Ovary (tissue), 9 donors: ENCODE data around the gene SIGLEC11. TPM values are rescaled to one million over a fixed set of nuclear protein-coding genes. Genes with fewer than 3 reads are reported as not detected.
"Not testable (repeated sequence)": the region's sequence is repeated elsewhere in the genome, so short reads cannot be mapped to it uniquely, and the experiment has no call there.

Experiments used
- DNase-seq, 5 donors: peaks; one replicate each; pipeline ENCODE4 v3.0.0-alpha.2; 2019 to 2020
- H3K27ac ChIP-seq, 2 donors: fragments of 200-600 bp; one replicate each; pipeline versions ENCODE4 v1.5.1 to v1.8.0; 2019 to 2022
- H3K27me3 ChIP-seq: fragments of 200-600 bp; one replicate; pipeline ENCODE4 v1.8.0; 2022
- H3K36me3 ChIP-seq: fragments of 200-600 bp; sonication (generic); one replicate; pipeline ENCODE4 v1.5.1; 2019
- H3K4me1 ChIP-seq: one replicate; pipeline ENCODE4 v1.8.1; 2013; ENCODE audit warnings: mild to moderate bottlenecking, moderate library complexity; ENCODE audit not compliant: insufficient read depth
- H3K4me3 ChIP-seq: fragments of 200-600 bp; sonication (generic); one replicate; pipeline ENCODE4 v1.5.1; 2017
- H3K9me3 ChIP-seq, 2 donors: fragments of 200-600 bp in 1 of 2; sonication (generic) in 1 of 2; one replicate each; pipeline versions ENCODE4 v1.5.1 to v1.8.1; 2013 to 2019; ENCODE audit warnings: mild to moderate bottlenecking in 1 of 2, moderate library complexity in 1 of 2
- CTCF ChIP-seq, 3 donors: fragments of 450-650 bp in 2 of 3; fragments of 200-600 bp in 1 of 3; IDR thresholded peaks; one replicate each; pipeline versions ENCODE4 v1.5.1 to v1.8.0; 2016 to 2022; ENCODE audit warnings: antibody characterized with exemption in 3 of 3, mild to moderate bottlenecking in 1 of 3
- EP300 ChIP-seq: sonication (generic); formaldehyde crosslinking; IDR thresholded peaks from one replicate; pipeline ENCODE4 v1.6.1; 2017; ENCODE audit warnings: antibody characterized with exemption
- POLR2A ChIP-seq: fragments of 450-650 bp; IDR thresholded peaks from one replicate; pipeline ENCODE4 v1.6.1; 2017; ENCODE audit warnings: antibody characterized with exemption, mild to moderate bottlenecking, moderate library complexity
- WGBS, 3 donors: extraction: QIAGEN DNeasy Blood & Tissue Kit in 1 of 3; methylation state at CpG; one replicate each; pipeline versions ENCODE4 v1.1.5 to v1.1.7; 2013 to 2017; 5-methylcytosine and 5-hydroxymethylcytosine counted together
- intact Hi-C, 4 donors: fragments of 100-400 bp; cut with DNase I; formaldehyde crosslinking; loops; one replicate each; pipeline versions ENCODE4 v1.11.0 to v1.15.1; 2022 to 2023
- polyA plus RNA-seq, 2 donors: library from polyadenylated mRNA; stranded (reverse); fragments of 200-250 nt in 1 of 2; fragments of 350-450 nt in 1 of 2; fragmentation: Illumina TruSeq in 1 of 2; extraction: RNeasy Lipid Tissue Mini Kit (QIAGEN cat#74804) in 1 of 2; gene quantifications; one replicate each; pipeline ENCODE4 v1.2.3, GENCODE V29; 2013 to 2014
- total RNA-seq, 7 donors: library from RNA; depleted of rRNA in 2 of 7; stranded (reverse); fragments of >200 nt in 2 of 7; fragmentation: NEBNext Ultra II Directional in 3 of 7; extraction: Animal tissue kit (Norgen Biotek cat#: 25700) in 3 of 7; gene quantifications; one replicate each; pipeline versions ENCODE4 v1.1.0 to v1.2.4, GENCODE V29; 2016 to 2023
- donor health status: DM: no; HTN: no; CAD: no; lungs with moderate emphysema.
- donor health status: DM: no; HTN: no; CAD: no.
- donor health status: Bipolar disorder and iron deficiency.
- donor health status: DM: yes; HTN: yes; CAD: no.
- donor health status: DM: no; HTN: no; CAD: no.
- donor health status: DM: yes; HTN: yes; CAD: no.

The SIGLEC11 gene
- total and polyA plus RNA-seq, 9 donors = 43.3 to 117 (median 77.6) TPM

GRCh38 chr19:49950956-49951526, 9.9 kb downstream of the SIGLEC11 start:
- Histone ChIP-seq H3K27me3 (no peaks in the 10 kb centered on the region), H3K4me1 (peaks cover 36% of the 10 kb centered on the region), H3K27ac (peak overlapping the region; percentile 10 to 86), H3K4me3 (no peak overlapping the region), H3K9me3 (no peaks in the 10 kb centered on the region), H3K36me3 (no peaks in the 10 kb centered on the region)
- 55 to 65% (median 62%) methylated on average over 13 of the region's 13 CpGs for WGBS, 3 donors
- no peak for TF ChIP-seq EP300
- no peak for TF ChIP-seq CTCF (IDR thresholded peaks at IDR 0.05)
- TF ChIP-seq POLR2A = no peak
- intact Hi-C loops = no loop called here
- DNase-seq = peak in 1 of 5 donors; percentile 33

- peak overlapping the region; percentile 10 to 86 for H3K27ac ChIP-seq
Measured at GRCh38 chr19:49950590-49950948, 10.4 kb downstream of the SIGLEC11 start.

GRCh38 chr19:49949742-49950589, 11.0 kb downstream of the SIGLEC11 start:
- TF ChIP-seq CTCF (IDR thresholded peaks at IDR 0.05) (no peak), POLR2A (no peak), EP300 (no peak)
- intact Hi-C loops = no loop called here
- Histone ChIP-seq H3K9me3 (no peaks in the 10 kb centered on the region), H3K27ac (peak overlapping the region in 1 of 2 donors; percentile 86), H3K4me3 (no peak overlapping the region), H3K36me3 (no peaks in the 10 kb centered on the region), H3K4me1 (peaks cover 33% of the 10 kb centered on the region), H3K27me3 (no peaks in the 10 kb centered on the region)
- peak in 1 of 5 donors; percentile 38 for DNase-seq
- WGBS, 3 donors = 49 to 60% (median 52%) methylated on average over 11 of the region's 11 CpGs

More at GRCh38 chr19:49950590-49950948, 10.4 kb downstream of the SIGLEC11 start:
- intact Hi-C loops = no loop called here
- WGBS, 3 donors = 49 to 69% (median 50%) methylated on average over 5 of the region's 5 CpGs
- peaks cover 34% of the 10 kb centered on the region for H3K4me1 ChIP-seq
- TF ChIP-seq CTCF (IDR thresholded peaks at IDR 0.05) (no peak), EP300 (no peak), POLR2A (no peak)
- H3K27me3 ChIP-seq = no peaks in the 10 kb centered on the region
- no peak overlapping the region for H3K4me3 ChIP-seq
- H3K36me3 ChIP-seq = no peaks in the 10 kb centered on the region
- DNase-seq = peak in 1 of 5 donors; percentile 17
- H3K9me3 ChIP-seq = no peaks in the 10 kb centered on the region

- intact Hi-C loops = no loop called here
- TF ChIP-seq POLR2A (no peak), CTCF (IDR thresholded peaks at IDR 0.05) (no peak), EP300 (no peak)
- Histone ChIP-seq H3K4me3 (no peak overlapping the region), H3K4me1 (peaks cover 17% of the 10 kb centered on the region), H3K36me3 (no peaks in the 10 kb centered on the region), H3K9me3 (no peaks in the 10 kb centered on the region), H3K27ac (no peak overlapping the region), H3K27me3 (no peaks in the 10 kb centered on the region)
- peak in 1 of 5 donors; percentile 27 for DNase-seq
- WGBS, 3 donors = 86 to 88% (median 87%) methylated on average over 8 of the region's 8 CpGs
Measured at GRCh38 chr19:49946415-49946814, 14.6 kb downstream of the SIGLEC11 start.

GRCh38 chr19:49944567-49944966, 16.4 kb downstream of the SIGLEC11 start:
- H3K4me3 ChIP-seq, intact Hi-C loops, H3K36me3 ChIP-seq, H3K9me3 ChIP-seq, DNase-seq, H3K27ac ChIP-seq, H3K4me1 ChIP-seq, H3K27me3 ChIP-seq: not testable (repeated sequence)
- WGBS, 3 donors = 90 to 93% (median 93%) methylated on average over 5 of the region's 5 CpGs
